Measurements from ENCODE around the gene POLR2J. TPM values are rescaled to one million over a fixed set of nuclear protein-coding genes. Genes with fewer than 3 reads are reported as not detected.

The POLR2J gene
- polyA plus RNA-seq, 1 donor from 2014 or later = 42.6 TPM

GRCh38 chr7:102471791-102472125, 7.0 kb downstream of the POLR2J start:
- Histone ChIP-seq H3K79me2 (replicated peaks; ENCODE audit: insufficient read depth, low read length) (no peaks in the 10 kb centered on the region), H3K36me3 (ENCODE audit: insufficient read depth, low read length) (no peaks in the 10 kb centered on the region), H3F3A (ENCODE audit: insufficient read depth, low read length, poor library complexity, severe bottlenecking) (no peaks in the 10 kb centered on the region), H3K9ac (ENCODE audit: low read length) (no peak overlapping the region), H3K9me2 (ENCODE audit: insufficient read depth, low read length) (no peaks in the 10 kb centered on the region), H3K9me3 (ENCODE audit: low read length) (no peaks in the 10 kb centered on the region), H4K20me1 (ENCODE audit: insufficient read depth) (no peaks in the 10 kb centered on the region), H2AFZ (ENCODE audit: low read depth, low read length) (no peak overlapping the region), H3K4me2 (ENCODE audit: low read length) (no peak overlapping the region), H3K27me3 (ENCODE audit: insufficient read depth, low read depth, low read length) (no peaks in the 10 kb centered on the region), H3K4me3 (ENCODE audit: low read length) (no peak overlapping the region), H3K27ac (ENCODE audit: low read length) (no peak overlapping the region)
- TF ChIP-seq SMC3 (conservative IDR thresholded peaks at IDR 0.05; ENCODE audit: poor library complexity) (no peak), EZH2 (IDR thresholded peaks at IDR 0.05; ENCODE audit: borderline replicate concordance, insufficient read depth, low read length, poor library complexity, severe bottlenecking) (no peak), REST (IDR thresholded peaks at IDR 0.05; ENCODE audit: borderline replicate concordance) (no peak), POLR2AphosphoS5 (IDR thresholded peaks at IDR 0.05) (no peak), CTCF (IDR thresholded peaks at IDR 0.05; ENCODE audit: poor library complexity, severe bottlenecking) (no peak), RAD21 (conservative IDR thresholded peaks at IDR 0.05) (no peak), TAF1 (IDR thresholded peaks at IDR 0.05; ENCODE audit: low read depth) (no peak), EP300 (conservative IDR thresholded peaks at IDR 0.05; ENCODE audit: poor library complexity, severe bottlenecking) (no peak), MXI1 (conservative IDR thresholded peaks at IDR 0.05; ENCODE audit: poor library complexity, severe bottlenecking) (no peak)

- Histone ChIP-seq H3K4me3 (ENCODE audit: low read length) (no peak overlapping the region), H3K36me3 (ENCODE audit: insufficient read depth, low read length) (no peaks in the 10 kb centered on the region), H3K4me2 (ENCODE audit: low read length) (no peak overlapping the region), H3K79me2 (replicated peaks; ENCODE audit: insufficient read depth, low read length) (peaks cover 2% of the 10 kb centered on the region), H3K27ac (ENCODE audit: low read length) (no peak overlapping the region), H3F3A (ENCODE audit: insufficient read depth, low read length, poor library complexity, severe bottlenecking) (no peaks in the 10 kb centered on the region), H2AFZ (ENCODE audit: low read depth, low read length) (no peak overlapping the region), H4K20me1 (ENCODE audit: insufficient read depth) (no peaks in the 10 kb centered on the region), H3K9me2 (ENCODE audit: insufficient read depth, low read length) (no peaks in the 10 kb centered on the region), H3K27me3 (ENCODE audit: insufficient read depth, low read depth, low read length) (no peaks in the 10 kb centered on the region), H3K9me3 (ENCODE audit: low read length) (no peaks in the 10 kb centered on the region), H3K9ac (ENCODE audit: low read length) (no peak overlapping the region)
- TF ChIP-seq POLR2AphosphoS5 (IDR thresholded peaks at IDR 0.05) (no peak), EZH2 (IDR thresholded peaks at IDR 0.05; ENCODE audit: borderline replicate concordance, insufficient read depth, low read length, poor library complexity, severe bottlenecking) (no peak), EP300 (conservative IDR thresholded peaks at IDR 0.05; ENCODE audit: poor library complexity, severe bottlenecking) (no peak), TAF1 (IDR thresholded peaks at IDR 0.05; ENCODE audit: low read depth) (no peak), MXI1 (conservative IDR thresholded peaks at IDR 0.05; ENCODE audit: poor library complexity, severe bottlenecking) (no peak), RAD21 (conservative IDR thresholded peaks at IDR 0.05) (no peak), REST (IDR thresholded peaks at IDR 0.05; ENCODE audit: borderline replicate concordance) (no peak), CTCF (IDR thresholded peaks at IDR 0.05; ENCODE audit: poor library complexity, severe bottlenecking) (no peak), SMC3 (conservative IDR thresholded peaks at IDR 0.05; ENCODE audit: poor library complexity) (no peak)
Observed at GRCh38 chr7:102469972-102470825, 8.5 kb downstream of the POLR2J start.
